WI38 (cell line): ENCODE measurements around the gene DDI2.

Experiments used
- H3K4me3 ChIP-seq: 2 replicates; pipeline ENCODE4 v1.5.1; 2011; ENCODE audit warnings: low read depth, mild to moderate bottlenecking, control low read depth, low read length
- TF ChIP-seq, protein P1 (sequence below): IDR thresholded peaks from 2 replicates; pipeline ENCODE4 v1.5.1; 2012; ENCODE audit warnings: low read depth, mild to moderate bottlenecking, control low read depth, low read length

DDI2 gene

DNA sequence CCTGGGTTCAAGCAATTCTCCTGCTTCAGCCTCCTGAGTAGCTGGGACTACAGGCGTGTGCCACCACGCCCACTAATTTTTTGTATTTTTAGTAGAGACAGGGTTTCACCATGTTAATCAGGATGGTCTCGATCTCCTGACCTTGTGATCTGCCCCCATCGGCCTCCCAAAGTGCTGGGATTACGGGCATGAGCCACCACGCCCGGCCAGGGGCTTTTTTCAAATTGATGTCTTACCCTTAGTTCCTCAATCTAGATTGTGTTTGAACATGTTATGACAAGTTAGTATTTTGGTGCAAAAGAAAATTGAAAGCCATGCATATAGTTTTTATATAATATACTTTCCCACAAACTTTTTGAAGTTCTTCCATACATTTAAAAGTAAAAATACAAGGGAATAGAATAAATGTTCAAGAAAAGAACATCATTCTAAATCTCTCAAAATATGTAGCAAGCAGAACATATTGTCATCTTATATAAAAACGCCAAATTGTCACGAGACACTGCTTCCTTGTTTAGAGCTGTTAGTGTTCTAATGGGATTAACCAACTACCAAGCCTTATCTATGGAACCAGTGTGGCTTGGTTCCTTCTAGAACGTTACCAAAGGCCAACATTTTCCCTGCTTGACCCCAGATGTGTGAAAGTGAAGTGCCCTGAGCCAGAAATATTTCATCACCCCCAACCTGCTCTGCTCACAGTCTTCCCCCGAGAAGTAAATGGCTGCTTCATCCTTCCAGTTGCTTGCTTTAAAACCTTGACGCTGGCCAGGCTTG is 57.3 kb downstream of the DDI2 start:
- TF ChIP-seq, protein P1, sequence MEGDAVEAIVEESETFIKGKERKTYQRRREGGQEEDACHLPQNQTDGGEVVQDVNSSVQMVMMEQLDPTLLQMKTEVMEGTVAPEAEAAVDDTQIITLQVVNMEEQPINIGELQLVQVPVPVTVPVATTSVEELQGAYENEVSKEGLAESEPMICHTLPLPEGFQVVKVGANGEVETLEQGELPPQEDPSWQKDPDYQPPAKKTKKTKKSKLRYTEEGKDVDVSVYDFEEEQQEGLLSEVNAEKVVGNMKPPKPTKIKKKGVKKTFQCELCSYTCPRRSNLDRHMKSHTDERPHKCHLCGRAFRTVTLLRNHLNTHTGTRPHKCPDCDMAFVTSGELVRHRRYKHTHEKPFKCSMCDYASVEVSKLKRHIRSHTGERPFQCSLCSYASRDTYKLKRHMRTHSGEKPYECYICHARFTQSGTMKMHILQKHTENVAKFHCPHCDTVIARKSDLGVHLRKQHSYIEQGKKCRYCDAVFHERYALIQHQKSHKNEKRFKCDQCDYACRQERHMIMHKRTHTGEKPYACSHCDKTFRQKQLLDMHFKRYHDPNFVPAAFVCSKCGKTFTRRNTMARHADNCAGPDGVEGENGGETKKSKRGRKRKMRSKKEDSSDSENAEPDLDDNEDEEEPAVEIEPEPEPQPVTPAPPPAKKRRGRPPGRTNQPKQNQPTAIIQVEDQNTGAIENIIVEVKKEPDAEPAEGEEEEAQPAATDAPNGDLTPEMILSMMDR: no peak

DNA sequence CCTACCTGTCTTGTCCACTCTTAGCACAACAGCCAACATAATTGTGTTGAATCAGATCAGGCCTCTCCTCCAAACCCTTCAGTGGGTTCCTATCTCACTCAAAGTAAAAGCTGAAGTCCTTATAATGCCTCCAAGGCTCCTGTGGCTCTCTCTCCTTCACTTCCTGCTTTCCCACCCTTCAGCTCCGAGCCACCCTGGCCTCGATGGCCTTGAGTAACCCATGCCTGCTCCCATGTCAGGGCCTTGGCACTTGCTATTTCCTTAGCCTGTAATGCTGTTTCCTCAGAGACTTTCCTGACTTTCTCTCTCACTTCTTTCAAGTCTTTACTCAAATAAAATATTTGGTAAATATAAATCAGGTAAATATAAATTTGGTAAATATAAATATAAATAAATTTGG is 58.8 kb downstream of the DDI2 start:
- TF ChIP-seq, protein P1: no peak
- no peak overlapping the region for H3K4me3 ChIP-seq

More for the DNA sequence above, 57.3 kb downstream of the DDI2 start:
- no peak overlapping the region for H3K4me3 ChIP-seq

DNA sequence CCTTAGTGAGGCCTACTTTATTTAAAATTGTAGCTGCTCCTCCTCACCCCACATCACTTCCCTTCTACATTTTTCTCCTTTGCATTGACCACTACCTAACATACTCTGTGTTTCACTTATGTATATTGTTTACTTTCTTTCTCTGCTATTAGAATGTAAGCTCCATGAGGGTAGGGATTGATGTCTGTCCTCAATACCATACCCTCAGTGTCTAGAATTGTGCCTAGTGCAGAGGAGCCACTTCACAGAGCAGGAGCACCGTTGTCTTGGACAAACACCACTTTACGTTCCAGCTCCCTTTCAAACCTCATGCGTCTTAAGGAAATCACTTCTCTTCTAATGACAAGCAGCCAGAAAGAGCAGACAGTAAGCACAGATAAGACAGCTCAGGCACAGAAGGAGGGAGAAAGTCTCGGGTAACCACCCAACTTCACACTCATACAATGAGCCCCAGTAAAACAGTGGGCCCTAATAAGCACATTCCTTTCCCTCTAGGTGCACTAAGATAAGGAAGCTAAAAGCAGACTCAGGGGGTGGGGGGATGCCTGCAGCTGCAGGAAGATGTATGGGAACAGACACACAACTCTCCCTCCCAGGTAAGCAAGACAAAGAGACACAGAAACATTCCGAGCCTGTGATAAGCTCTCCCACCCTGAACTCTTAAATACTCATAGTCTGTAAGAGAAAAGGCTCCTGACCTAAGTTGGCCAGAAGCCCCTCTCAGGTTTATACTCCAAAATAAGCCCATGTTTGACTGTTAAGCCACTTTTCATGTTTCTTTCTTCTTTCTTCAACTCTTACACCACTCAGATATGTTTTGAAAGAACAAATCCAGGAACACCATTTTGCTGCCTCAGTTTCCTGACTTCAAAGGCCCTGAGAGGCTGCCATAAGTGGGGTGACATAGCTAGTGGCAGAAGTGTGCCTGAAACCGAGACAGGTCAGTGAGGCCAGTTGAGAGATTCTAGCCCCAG is 59.7 kb downstream of the DDI2 start:
- H3K4me3 ChIP-seq: no peak overlapping the region
- TF ChIP-seq, protein P1: no peak

DNA sequence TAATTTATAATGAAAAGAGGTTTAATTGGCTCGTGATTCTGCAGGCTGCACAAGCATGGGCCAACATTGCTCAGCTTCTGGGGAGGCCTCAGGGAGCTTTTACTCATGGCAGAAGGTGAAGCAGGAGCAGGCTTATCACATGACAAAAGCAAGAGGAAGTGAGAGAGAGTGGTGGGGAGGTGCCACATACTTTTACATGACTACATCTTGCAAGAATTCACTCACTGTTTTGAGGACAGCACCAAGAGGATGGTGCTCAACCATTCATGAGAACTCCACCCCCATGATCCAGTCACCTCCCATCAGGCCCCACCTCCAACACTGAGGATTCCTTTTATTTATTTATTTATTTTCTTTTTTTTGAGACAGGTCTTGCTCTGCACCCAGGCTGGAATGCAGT is 61.3 kb downstream of the DDI2 start:
- TF ChIP-seq, protein P1: no peak
- no peak overlapping the region for H3K4me3 ChIP-seq

DNA sequence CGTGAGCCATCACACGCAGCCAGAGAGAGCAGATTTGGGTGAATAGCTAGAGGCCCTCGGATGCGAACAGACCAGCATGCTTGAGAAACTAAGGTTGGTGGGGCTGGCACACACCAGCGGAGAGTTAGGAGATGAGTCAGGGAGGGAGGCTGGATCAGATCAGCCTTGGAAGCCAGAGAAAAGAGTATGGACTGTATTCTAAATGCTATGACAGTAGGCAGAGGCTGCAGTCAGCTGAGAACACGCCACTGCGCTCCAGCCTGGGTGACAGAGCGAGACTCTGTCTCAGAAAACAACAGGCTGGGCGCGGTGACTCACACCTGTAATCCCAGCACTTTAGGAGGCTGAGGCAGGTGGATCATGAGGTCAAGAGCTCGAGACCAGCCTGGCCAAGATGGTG is 62.9 kb downstream of the DDI2 start:
- TF ChIP-seq, protein P1: no peak
- no peak overlapping the region for H3K4me3 ChIP-seq

DNA sequence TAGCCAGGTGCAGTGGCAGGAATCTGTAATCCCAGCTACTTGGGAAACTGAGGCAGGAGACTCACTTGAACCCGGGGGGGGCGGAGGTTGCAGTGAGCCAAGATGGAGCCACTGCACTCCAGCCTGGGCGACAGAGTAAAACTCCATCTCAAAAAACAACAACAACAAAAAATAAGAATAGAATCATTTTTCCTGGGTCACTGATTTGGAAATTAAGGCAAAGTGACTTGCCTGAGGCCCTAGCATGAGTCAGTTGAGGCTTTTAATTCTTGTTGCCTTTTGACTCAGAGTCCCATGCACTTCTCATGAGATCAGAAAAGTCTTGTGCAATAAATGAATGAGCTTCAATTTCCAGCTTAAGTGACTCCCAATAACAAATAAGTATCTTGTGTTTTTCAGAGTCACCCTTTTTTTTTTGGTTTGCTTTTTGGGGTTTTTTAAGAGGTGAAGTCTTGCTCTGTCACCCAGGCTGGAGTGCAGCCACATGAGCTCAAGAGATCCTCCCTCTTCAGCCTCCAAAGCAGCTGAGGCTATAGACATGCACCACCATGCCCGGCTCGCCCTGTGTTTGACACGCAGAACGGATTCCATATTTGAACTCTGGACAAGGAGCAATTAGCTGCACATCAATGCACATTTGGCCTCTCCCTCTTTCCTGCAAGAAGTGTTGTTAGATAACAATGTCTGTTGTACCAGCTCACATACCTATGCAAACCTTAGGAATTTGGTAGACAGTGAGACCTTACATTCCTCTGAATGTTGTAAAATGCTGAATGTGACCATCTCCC is 63.5 kb downstream of the DDI2 start:
- no peak overlapping the region for H3K4me3 ChIP-seq
- TF ChIP-seq, protein P1: no peak
